Activated CD8-positive, alpha-beta memory T cell treated with anti-CD3 and anti-CD28 coated beads for 36 hours (primary cell): Measurements from ENCODE around the gene CAMK4. TPM values are rescaled to one million over a fixed set of nuclear protein-coding genes. Genes with fewer than 3 reads are reported as not detected.
"Not testable (repeated sequence)": the region's sequence is repeated elsewhere in the genome, so short reads cannot be mapped to it uniquely, and the experiment has no call there.

ENCODE experiments used
- CTCF ChIA-PET: fragments of 350-600 bp; sonication (Branson Sonifier 250); formaldehyde crosslinking; loops from one replicate; lab custom pipeline; 2021; ENCODE audit warnings: antibody characterized with exemption; lab: Charles Lee
- POLR2A ChIA-PET: fragments of 350-600 bp; sonication (Branson Sonifier 250); formaldehyde crosslinking; loops from one replicate; lab custom pipeline; 2021; ENCODE audit warnings: antibody characterized with exemption; lab: Charles Lee
- total RNA-seq, 2 experiments: library from RNA; stranded (reverse); gene quantifications; one replicate each; pipeline ENCODE4 v1.2.3, GENCODE V29; 2021

The CAMK4 gene
- total RNA-seq, 2 experiments from 2014 or later, result 51.8 to 57.4 TPM

DNA sequence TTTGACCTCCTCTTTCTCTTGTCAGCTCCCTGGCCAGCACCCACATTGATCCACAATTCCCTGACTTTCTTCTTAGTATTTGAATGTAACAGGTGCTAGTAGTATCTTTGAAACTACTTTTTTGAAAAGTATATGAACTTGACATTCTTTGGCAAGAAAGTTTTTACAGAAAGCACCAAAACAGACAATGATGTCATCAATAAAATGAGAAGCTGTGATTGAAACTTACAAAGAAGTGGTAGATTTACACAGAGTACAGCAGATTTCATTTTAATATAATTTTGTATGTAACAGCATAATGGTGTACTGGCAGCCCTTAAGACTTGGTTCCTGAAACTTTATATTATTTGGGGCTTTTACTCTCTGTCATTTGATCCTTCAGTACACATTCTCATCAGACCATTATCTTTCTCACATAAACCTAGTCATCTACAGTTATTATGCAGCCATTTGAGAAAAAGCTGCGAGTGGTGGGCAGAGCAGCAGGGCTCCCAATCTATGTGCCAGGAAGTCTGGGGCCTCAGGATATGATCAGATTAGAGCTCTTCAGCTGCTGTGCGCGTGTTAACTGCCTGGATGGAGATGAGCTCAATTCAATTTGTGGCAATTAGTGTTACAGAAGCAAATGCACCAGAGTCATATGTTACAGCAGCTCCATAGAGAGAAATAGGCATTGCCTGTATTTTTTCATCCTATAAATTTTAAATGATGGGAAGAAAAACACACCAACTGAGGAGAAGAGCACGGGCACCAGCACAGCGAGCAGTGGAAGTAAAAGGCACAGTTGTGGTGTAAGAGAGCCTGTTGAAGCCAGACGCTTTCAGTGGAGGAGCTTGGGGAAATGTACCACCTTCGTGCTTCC lies 162.0 kb downstream of the CAMK4 start:
- ChIA-PET CTCF (no interaction called here), POLR2A (no interaction called here)

DNA sequence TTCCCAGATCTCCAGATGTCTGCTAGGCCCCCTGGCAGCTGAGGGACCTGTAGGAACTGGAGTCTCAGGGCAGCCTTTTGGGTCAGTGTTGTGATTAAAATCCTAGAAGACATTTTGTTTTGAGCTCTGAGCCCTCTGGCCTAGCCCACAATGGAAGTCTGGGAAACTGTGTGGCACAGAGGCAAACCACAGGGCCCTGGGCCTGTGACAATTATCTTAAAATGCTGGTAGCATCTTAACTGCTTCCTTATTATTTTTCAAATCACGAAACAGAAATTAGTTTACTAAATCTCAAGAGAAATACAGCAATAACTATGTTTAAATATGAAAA lies 162.6 kb downstream of the CAMK4 start:
- CTCF ChIA-PET, result no interaction called here
- POLR2A ChIA-PET, result no interaction called here

DNA sequence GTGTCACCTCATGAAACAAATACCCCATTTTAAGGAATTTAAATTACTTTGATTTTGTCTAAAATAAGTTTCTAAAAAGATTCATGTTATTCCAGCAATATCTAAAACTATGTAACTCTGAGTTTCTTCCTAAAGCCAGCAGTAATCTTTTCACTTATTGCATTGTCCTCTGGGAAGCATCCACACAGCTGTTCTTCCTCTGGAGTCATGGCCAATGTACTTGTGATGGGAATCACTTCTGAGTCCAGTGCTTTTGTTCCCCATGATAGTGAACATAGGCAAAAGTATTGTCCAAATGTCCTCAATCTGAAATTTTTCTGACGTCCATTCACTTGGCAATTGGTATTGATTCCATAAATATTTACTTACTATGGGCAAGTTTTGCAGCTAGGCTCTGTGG lies 163.2 kb downstream of the CAMK4 start:
- ChIA-PET CTCF (no interaction called here), POLR2A (no interaction called here)

DNA sequence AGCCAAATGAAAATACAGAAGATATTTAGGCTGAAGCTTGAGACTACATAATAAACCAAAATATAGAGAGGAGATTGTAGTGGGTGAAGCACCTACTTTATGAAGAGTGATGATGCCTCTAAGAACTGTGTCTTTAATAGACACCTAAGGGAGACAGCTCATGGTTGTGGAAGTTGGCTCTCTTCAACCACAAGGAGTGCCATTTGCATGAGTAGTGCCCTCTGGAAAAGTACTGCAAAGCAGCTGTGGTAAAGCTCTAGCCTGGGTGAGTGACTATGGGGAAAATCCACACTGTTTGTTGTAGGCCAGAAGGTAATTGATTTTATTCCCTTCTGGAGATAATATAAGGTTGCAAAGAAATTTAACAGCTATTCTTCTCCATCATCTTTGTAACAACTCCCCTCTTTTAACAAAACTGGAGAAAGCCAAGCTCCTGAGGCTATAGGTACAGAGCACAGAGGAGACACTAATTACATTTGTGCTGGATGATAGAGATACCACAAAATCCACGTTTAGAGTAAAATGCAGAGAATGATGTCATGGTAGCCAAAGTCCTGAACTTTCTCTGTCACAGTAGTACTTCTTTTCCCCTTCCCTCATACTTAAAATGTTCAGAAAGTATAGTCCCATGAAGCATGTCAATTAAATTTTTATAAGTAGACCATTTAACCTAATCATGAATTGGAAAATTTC lies 165.4 kb downstream of the CAMK4 start:
- POLR2A ChIA-PET, result interaction anchor here (0.5 to 0.6 kb wide), 2 partner anchors 54 to 151 kb away, joined by 3 to 6 read pairs; no protein-coding TSS in a partner anchor
- CTCF ChIA-PET, result no interaction called here

DNA sequence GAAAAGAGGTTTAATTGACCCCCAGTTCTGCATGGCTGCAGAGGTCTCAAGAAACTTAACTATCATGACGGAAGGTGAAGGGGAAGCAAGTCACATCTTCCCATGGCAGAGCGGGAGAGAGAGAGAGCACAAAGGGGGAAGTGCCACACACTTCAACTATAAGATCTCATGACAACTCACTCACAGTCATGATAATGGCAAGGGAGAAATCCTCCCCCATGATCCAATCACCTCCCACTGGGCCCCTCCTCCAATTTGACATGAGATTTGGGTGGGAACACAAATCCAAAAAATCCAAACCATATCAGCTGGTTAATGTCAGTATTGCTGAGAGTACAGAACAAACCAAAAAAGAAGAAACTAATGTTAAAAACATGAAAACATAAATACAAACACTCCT lies 168.0 kb downstream of the CAMK4 start:
- ChIA-PET CTCF (no interaction called here), POLR2A (no interaction called here)

DNA sequence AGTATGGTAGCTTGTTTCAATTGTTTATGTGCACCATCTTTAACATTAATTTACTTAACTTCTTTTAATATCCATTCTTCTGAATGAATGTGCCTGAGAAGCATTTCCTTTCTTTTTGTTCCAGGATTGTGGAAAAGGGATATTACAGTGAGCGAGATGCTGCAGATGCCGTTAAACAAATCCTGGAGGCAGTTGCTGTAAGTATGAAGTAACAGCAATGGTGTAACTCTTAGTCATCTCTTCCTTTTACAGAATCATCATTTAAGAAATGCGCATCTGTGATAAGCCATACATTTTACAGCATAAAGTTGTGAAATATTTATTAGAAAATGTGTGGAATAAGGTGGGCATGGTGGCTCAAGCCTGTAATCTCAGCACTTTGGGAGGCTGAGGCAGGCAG lies 170.4 kb downstream of the CAMK4 start:
- CTCF ChIA-PET, result interaction anchor here (0.7 kb wide), 1 partner anchor 25 kb away, joined by 3 read pairs; no protein-coding TSS in a partner anchor
- POLR2A ChIA-PET, result no interaction called here

DNA sequence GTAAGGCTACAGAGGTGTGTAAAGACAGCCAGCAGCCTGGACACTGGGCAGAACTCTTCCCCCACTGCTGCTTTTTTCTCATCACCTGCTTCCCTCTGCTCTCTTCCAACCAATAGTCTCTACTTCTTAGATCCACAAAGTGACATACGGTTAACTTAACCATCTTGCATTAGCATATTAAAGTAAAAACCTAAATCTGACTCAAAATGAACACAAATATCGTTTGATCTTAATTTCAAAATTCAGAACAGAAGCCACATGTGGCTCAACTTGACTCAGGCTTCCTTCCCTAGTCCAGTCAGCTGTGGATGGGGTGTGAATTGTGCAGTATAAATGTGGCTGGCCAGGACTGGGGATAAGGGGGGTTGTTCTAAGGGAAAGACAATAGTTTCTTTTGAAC lies 173.8 kb downstream of the CAMK4 start:
- POLR2A ChIA-PET, result no interaction called here

DNA sequence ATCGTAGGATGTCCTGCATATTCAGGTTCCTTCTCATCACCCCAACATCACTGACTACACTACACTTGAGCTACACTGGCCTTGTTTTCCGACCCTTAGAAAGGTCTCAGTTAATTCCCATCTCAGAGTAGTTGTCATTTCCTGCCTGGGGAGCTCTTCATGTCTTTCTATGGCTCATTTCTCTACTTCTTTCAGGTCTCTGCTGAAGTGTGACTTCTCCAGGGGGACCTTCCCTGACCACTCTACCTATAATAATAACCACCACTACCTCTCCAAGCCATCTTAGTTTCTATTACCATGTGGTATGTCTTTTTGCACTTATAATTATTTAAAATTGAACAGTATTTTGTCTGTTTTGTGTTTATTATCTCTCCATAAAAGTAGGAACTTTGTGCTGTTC lies 174.9 kb downstream of the CAMK4 start:
- CTCF ChIA-PET, result interaction anchor here (0.6 kb wide), 1 partner anchor 216 kb away, joined by 5 read pairs; no protein-coding TSS in a partner anchor
- POLR2A ChIA-PET, result no interaction called here

More for the DNA sequence above, 173.8 kb downstream of the CAMK4 start:
- CTCF ChIA-PET, result no interaction called here

DNA sequence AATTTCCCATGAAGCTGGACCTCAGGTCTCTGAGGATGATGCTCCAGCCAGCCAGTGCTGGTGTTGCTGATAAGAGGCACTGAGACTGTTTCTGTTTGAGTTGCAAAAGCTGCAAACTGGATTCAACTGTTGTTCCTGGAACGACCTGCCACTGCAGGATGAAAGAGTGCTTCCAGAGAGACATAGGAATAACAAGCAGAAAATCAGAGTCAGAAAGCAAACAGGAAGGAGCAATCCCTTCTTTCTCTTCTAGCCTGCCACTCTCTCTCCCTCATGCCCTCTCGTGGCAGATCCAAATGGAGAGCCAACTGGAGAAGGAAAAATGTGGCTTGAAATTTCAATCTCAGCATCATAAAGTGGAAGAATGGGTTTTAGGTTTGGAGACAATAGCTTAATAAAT lies 177.7 kb downstream of the CAMK4 start:
- CTCF ChIA-PET, result no interaction called here
- POLR2A ChIA-PET, result no interaction called here

DNA sequence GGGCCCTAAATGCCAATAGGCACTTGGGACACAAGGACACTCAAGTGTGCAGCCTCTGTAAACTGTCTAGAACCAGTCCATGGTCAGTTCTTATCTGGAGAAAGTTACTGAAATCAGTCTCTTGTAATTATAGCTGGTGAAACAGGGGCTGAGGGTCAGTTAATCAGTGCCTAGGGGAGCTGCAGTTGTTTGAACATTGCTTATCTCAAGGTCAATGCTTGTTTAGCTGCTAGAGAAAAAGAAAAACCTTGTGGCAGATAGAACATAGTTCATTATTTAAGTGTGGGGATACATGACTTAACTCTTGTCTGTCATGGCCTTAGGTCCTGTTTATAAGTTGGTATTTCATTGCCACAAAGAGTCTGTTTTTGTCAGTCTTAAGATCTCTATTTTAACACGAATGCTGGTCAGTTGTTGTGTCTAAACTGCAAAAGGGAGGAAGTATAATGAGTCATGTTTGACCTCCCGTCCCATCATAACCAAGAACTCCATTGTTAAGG lies 180.1 kb downstream of the CAMK4 start:
- CTCF ChIA-PET, result no interaction called here

DNA sequence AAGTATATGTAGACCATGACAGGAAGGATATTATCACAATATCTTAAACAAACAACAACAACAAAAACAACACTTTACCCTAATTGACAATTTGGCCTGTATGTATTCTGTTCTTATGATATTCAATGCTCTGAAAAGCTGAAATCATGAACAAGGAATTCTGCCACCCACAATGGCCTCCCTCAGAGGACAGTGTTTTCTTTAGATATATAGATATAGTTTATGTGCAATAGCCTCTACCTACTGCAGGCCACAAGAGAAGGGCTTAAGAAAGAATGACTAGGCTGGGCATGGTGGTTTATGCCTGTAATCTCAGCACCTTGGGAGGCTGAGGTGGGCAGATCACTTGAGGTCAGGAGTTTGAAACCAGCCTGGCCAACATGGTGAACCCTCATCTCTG lies 183.4 kb downstream of the CAMK4 start:
- ChIA-PET POLR2A (no interaction called here), CTCF (no interaction called here)

More for the DNA sequence above, 180.1 kb downstream of the CAMK4 start:
- POLR2A ChIA-PET, result no interaction called here

DNA sequence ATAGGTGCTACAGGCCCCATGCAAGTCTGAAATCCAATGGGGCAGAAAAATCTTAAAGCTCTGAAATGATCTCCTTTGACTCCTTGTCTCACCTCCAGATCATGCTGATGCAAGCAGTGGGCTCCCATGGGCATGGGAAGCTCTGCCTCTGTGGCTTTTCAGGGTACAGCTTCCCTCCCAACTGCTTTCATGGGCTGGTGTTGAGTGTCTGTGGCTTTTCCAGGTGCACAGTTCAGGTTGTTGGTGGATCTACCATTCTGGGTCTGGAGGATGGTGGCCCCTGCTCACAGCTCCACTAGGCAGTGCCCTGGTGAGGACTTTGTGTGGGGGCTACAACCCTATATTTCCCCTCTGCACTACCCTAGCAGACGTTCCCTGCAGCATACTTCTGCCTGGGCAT lies 184.6 kb downstream of the CAMK4 start:
- POLR2A ChIA-PET, result no interaction called here
- CTCF ChIA-PET, result no interaction called here

DNA sequence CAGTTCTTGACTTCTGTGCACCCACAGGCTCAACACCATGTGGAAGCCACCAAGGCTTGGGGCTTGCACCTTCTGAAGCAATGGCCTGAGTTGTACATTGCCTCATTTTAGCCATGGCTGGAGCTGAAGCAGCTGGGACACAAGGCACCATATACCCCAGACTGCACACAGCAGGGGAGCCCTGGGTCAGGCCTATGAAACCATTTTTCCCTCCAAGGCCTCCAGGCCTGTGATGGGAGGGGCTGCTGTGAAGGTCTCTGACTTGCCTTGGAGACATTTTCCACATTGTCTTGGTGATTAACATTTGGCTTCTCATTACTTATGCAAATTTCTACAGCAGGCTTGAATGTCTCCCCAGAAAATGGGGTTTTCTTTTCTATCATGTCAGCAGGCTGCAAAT lies 185.1 kb downstream of the CAMK4 start:
- POLR2A ChIA-PET, CTCF ChIA-PET: not testable (repeated sequence)

DNA sequence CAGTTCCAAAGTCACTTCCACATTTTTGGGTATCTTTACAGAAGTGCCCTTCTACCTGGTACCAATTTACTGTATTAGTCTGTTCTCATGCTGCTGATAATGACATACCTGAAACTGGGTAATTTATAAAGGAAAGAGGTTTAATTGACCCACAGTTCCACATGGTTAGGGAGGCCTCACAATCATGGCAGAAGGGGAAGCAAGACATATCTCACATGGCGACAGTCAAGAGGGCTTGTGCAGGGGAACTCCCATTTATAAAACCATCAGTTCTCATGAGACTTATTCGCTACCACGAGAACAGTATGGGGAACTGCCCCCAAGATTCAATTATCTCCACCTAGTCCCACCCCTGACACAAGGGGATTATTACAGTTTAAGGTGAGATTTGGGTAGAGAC lies 185.9 kb downstream of the CAMK4 start:
- POLR2A ChIA-PET, CTCF ChIA-PET: not testable (repeated sequence)

DNA sequence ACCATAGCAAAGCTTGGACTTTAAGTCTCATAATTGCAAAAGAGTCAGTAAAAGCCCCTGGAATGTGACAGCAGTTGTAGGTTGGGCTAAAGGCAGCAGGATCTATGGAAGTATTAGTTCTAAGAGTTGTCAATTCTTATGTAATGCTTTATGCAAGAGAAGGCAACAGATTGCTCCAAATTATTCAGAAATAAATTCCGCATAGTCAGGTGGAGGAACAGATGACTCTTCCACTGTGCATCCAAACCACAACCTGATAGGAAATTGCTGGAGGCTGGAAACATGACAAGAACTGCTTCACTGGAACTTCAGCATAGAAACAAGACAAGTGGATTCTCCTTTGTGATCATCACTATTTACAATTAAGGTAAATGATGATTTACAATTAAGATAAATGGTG lies 187.1 kb downstream of the CAMK4 start:
- ChIA-PET POLR2A (no interaction called here), CTCF (no interaction called here)

DNA sequence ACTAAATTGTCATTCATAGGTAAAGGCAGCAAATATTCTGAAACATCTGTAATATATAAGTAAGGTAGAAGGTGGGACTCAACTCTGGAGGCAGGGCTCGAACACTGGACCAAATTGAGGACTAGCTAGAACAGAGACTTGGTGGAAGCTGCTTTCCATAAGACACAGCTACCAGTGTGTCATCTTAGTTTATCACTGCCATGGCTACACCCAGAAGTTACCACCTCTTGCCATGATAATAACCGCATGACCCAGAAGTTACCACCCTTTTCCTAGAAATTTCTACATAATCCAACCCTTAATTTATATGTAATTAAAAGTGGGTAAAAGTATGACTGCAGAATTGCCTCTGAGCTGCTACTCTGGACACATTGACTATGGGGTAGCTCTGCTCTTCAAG lies 188.4 kb downstream of the CAMK4 start:
- ChIA-PET CTCF (no interaction called here), POLR2A (no interaction called here)

DNA sequence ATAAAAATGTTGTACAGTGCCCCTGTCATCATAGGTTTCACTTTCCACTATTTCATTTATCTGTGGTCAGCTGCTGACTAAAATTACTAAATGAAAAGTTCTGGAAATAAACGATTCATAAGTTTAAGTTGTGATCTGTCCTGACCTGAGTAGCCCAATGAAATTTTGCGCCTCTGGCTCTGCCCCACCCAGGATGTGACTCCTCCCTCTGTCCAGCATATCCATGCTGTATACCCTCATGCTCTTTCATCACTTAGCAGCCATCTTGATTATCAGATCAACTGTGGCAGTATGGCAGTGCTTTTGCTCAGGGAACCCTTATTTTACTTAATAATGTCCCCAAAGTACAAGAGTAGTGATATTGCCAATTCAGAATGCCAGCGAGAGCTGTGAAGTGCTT lies 190.9 kb downstream of the CAMK4 start:
- ChIA-PET POLR2A (no interaction called here), CTCF (no interaction called here)

DNA sequence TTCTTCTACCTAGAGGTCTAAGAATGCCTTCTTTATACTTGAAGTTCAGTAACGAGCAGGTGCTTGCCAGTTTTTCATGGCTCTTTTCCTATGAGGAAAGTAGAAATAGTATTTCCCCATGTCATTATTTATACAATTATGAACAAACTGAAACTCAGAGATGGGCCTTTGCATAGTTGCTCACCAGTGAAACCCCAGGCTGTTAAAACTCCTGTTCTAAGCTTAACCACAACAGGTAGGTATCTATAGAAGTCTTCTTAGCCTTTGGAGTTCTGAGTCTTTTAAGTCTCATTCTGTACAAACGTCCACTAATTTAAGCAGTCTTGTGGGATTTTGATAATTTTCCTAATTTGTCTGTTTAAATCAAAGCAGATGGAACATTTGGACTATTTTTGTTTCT lies 198.1 kb downstream of the CAMK4 start:
- POLR2A ChIA-PET, result no interaction called here
- CTCF ChIA-PET, result no interaction called here

DNA sequence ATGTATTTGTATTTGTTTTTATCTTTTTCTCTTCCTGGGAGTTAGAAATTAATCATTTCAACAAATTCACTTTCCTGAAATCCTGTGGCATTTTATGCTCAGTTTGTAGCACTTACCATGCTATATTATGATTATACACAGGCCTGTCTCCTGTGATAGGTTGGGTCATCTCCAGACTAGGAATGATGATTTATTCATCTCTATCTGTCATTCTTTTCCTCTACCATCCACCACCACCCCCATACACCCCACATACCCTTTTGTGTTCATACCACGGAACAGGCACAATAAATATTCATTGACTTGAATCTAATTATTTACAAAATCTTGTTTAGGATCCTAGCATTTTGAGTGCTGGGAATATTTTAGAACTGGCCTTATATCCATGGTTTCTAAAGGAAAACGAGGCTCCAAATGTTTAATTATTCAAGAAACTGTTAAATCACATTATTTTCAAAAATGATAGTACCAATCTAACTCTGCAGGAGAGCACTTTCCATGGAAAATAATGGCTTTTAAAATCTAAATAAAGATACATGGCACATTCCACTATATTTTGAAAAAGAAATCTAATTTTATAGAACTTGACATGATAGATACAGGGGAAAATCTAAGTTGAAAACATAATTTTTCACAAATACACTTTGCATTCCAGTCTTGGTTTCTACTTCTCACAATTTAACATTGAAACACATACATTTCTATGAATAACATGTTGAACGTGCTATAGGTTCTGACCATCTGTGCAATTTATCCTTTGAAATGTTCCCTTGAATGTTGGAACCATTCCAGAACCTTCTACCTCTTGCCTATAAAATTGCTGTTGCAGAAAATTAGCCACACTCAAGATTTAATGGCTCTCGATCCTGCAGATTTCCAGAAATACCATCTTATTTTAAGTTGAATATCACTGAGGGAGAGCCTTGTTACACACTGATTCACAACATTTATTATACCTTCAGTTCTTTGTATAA lies 198.8 kb downstream of the CAMK4 start:
- ChIA-PET CTCF (no interaction called here), POLR2A (no interaction called here)

DNA sequence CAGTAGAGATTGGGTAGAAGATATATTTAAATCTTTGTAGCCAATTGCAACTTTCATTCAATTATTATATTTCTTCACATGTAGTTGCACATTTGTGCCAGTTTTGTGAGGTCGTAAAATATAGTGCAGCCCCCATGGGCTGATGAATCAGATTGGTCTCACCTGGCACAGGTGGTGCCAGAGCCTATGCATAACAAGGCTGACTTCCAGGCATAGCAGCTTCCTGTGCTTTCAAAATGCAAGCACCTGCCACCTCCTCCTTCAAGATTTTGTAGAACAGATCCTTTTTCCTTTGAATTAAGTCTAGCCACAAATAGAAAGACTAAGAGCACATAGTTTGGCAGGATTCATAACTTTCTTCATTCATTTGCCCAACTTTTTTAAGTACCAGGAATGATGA lies 201.0 kb downstream of the CAMK4 start:
- CTCF ChIA-PET, result no interaction called here
- POLR2A ChIA-PET, result no interaction called here
